ENCODE measurements around the gene ACOT11. TPM values are rescaled to one million over a fixed set of nuclear protein-coding genes. Genes with fewer than 3 reads are reported as not detected.

The ACOT11 gene
- total RNA-seq, 1 experiment from 2014 or later: 25.7 TPM

GRCh38 chr1:54602554-54602953, 54.5 kb downstream of the ACOT11 start:
- ChIA-PET POLR2A (ENCODE audit: unreplicated experiment) (no interaction called here), CTCF (no interaction called here)
- Histone ChIP-seq H3K4me3 (no peak overlapping the region), H3K9me2 (ENCODE audit: insufficient read depth) (no peaks in the 10 kb centered on the region), H2AFZ (no peak overlapping the region), H4K20me1 (ENCODE audit: insufficient read depth) (no peaks in the 10 kb centered on the region), H3F3A (ENCODE audit: insufficient read depth, low read depth) (no peaks in the 10 kb centered on the region), H3K79me2 (ENCODE audit: low read depth) (no peaks in the 10 kb centered on the region), H3K27ac (no peak overlapping the region), H3K4me2 (no peak overlapping the region), H3K36me3 (ENCODE audit: low read depth) (no peaks in the 10 kb centered on the region), H3K9me3 (ENCODE audit: insufficient read depth, low read depth) (no peaks in the 10 kb centered on the region), H3K27me3 (ENCODE audit: insufficient read depth, low read depth) (no peaks in the 10 kb centered on the region), H3K4me1 (replicated peaks; ENCODE audit: insufficient read depth) (no peaks in the 10 kb centered on the region)
- TF ChIP-seq CTCF (conservative IDR thresholded peaks at IDR 0.05) (no peak), EZH2 (IDR thresholded peaks at IDR 0.05; ENCODE audit: low read depth) (no peak)
- BruUV-seq (replicated peaks): no TSS peak
- peak in 1 of 2 experiments; percentile 25 for DNase-seq
- intact Hi-C loops (cut with micrococcal nuclease; ENCODE audit: unreplicated experiment): no loop called here

- DNase-seq: no peak
- H3K4me3 ChIP-seq: no peak overlapping the region
- H3K4me1 ChIP-seq (replicated peaks; ENCODE audit: insufficient read depth): no peaks in the 10 kb centered on the region
- H3K9me2 ChIP-seq (ENCODE audit: insufficient read depth): no peaks in the 10 kb centered on the region
- BruUV-seq (replicated peaks): no TSS peak
- POLR2A ChIA-PET (ENCODE audit: unreplicated experiment): no interaction called here
- no peaks in the 10 kb centered on the region for H3F3A ChIP-seq (ENCODE audit: insufficient read depth, low read depth)
- no peak overlapping the region for H3K27ac ChIP-seq
- intact Hi-C loops (cut with micrococcal nuclease; ENCODE audit: unreplicated experiment): no loop called here
- H4K20me1 ChIP-seq (ENCODE audit: insufficient read depth): no peaks in the 10 kb centered on the region
- H3K27me3 ChIP-seq (ENCODE audit: insufficient read depth, low read depth): no peaks in the 10 kb centered on the region
- no peaks in the 10 kb centered on the region for H3K36me3 ChIP-seq (ENCODE audit: low read depth)
- CTCF ChIA-PET: no interaction called here
- no peak overlapping the region for H3K4me2 ChIP-seq
- H2AFZ ChIP-seq: no peak overlapping the region
- H3K79me2 ChIP-seq (ENCODE audit: low read depth): no peaks in the 10 kb centered on the region
- no peaks in the 10 kb centered on the region for H3K9me3 ChIP-seq (ENCODE audit: insufficient read depth, low read depth)
- TF ChIP-seq CTCF (conservative IDR thresholded peaks at IDR 0.05) (no peak), EZH2 (IDR thresholded peaks at IDR 0.05; ENCODE audit: low read depth) (no peak)
Observed at GRCh38 chr1:54603241-54603640, 55.2 kb downstream of the ACOT11 start.

- no peaks in the 10 kb centered on the region for H3K9me3 ChIP-seq (ENCODE audit: insufficient read depth, low read depth)
- H4K20me1 ChIP-seq (ENCODE audit: insufficient read depth): no peaks in the 10 kb centered on the region
- no peaks in the 10 kb centered on the region for H3K27me3 ChIP-seq (ENCODE audit: insufficient read depth, low read depth)
- CTCF ChIA-PET: interaction anchor here (0.5 kb wide), 1 partner anchor 115 kb away, joined by 3 read pairs; no protein-coding TSS in a partner anchor
- POLR2A ChIA-PET (ENCODE audit: unreplicated experiment): no interaction called here
- H3F3A ChIP-seq (ENCODE audit: insufficient read depth, low read depth): no peaks in the 10 kb centered on the region
- H3K36me3 ChIP-seq (ENCODE audit: low read depth): no peaks in the 10 kb centered on the region
- H2AFZ ChIP-seq: no peak overlapping the region
- H3K9me2 ChIP-seq (ENCODE audit: insufficient read depth): no peaks in the 10 kb centered on the region
- no peaks in the 10 kb centered on the region for H3K79me2 ChIP-seq (ENCODE audit: low read depth)
- BruUV-seq (replicated peaks): no TSS peak
- no peak overlapping the region for H3K4me2 ChIP-seq
- peak in 1 of 2 experiments; percentile 12 for DNase-seq
- no peak overlapping the region for H3K4me3 ChIP-seq
- no peak overlapping the region for H3K27ac ChIP-seq
- TF ChIP-seq EZH2 (IDR thresholded peaks at IDR 0.05; ENCODE audit: low read depth) (no peak), CTCF (conservative IDR thresholded peaks at IDR 0.05) (no peak)
- intact Hi-C loops (cut with micrococcal nuclease; ENCODE audit: unreplicated experiment): no loop called here
- no peaks in the 10 kb centered on the region for H3K4me1 ChIP-seq (replicated peaks; ENCODE audit: insufficient read depth)
Observed at GRCh38 chr1:54604051-54604450, 56.0 kb downstream of the ACOT11 start.

Measured in PC-9 (cell line).